NCI-H82 (cell line): ENCODE measurements around the gene PNPLA7.
"Not testable (repeated sequence)": the region's sequence is repeated elsewhere in the genome, so short reads cannot be mapped to it uniquely, and the experiment has no call there.

Source experiments
- DNase-seq: peaks from one replicate; lab custom pipeline; 2025; lab: John Stamatoyannopoulos, UW

PNPLA7 gene

DNA sequence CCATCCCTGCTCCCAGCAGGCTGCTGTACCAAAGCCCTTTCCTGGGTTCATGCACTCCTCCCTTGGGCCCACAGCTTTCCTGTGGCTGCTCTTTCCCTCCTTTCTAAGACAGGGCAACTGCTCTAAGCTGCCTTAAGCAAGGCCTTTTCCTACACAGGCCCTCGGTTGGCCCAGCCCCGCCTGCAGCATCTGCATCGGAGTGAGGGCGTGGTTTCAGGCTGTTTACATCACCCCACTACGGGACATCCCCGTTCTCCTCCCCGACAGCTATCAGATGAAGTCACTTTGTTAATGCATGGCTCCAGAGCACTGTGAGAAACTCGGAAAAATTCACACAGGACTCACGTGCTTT is 25.1 kb upstream of the PNPLA7 start:
- DNase-seq = no peak

DNA sequence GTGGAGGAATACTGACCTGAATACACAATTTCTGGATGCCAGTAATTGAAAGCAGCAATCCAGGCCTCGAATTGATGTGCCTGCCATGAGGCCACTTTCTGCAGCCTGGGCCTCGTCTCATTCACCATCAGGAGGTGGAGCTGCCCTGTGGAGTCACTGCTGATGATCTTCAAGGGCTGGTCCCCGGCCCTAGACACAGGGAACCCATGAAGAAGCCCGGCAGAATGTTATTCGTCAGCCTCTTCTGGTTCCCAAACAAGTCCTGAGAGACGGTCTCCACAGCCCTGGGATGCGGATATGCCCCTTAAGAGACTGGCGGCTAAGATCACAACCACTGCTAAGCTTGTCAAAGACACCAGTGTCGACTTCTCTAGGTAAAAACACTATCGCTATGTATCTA is 24.0 kb upstream of the PNPLA7 start:
- no peak for DNase-seq

- no peak for DNase-seq
Measured at GRCh38 chr9:137570566-137570965, 20.4 kb upstream of the PNPLA7 start.

DNA sequence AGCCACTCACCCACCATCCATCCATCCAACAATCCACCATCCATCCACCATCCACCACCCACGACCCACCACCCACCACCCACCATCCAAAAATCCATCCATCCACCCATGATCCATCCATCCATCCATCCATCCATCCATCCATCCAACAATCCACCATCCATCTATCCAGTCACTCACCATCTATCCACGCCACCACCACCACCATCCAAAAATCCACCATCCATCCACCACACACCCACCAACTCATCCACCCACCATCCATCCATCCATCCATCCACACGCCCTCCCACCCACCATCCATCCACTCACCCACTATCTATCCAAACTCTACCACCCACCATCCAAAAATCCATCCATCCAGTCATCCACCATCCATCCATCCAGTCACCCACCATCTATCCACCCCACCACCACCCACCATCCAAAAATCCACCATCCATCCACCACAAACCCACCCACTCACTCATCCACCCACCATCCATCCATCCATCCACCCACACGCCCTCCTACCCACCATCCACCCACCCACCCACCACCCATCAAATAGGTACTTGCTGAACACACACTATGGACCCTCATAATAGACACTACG is 19.5 kb upstream of the PNPLA7 start:
- no peak for DNase-seq

- DNase-seq = not testable (repeated sequence)
Measured at GRCh38 chr9:137568445-137568844, 18.2 kb upstream of the PNPLA7 start.

DNA sequence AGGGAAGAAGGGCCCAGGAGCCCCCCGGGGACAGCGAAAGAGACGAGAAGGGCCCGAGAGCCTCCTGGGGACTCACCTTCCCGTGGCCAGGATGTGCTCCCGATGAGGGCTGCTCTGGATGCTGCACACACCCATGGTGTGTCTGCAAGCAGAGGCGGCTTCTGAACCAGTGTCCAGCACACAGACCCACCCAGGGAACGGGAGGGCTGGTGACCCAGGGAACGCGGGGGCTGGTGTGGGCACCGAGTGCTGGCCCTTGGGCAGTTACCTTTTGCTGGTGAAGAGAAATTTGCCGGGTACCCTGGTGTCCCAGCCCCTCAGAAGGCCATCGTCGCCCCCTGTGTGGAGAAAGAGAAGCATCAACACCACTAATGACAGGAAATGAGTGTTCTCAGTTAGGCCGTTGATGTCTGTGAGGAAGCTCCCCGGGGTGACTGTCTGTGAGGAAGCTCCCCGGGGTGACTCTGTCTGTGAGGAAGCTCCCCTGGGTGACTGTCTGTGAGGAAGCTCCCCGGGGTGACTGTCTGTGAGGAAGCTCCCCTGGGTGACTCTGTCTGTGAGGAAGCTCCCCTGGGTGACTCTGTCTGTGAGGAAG is 14.7 kb upstream of the PNPLA7 start:
- DNase-seq = no peak

DNA sequence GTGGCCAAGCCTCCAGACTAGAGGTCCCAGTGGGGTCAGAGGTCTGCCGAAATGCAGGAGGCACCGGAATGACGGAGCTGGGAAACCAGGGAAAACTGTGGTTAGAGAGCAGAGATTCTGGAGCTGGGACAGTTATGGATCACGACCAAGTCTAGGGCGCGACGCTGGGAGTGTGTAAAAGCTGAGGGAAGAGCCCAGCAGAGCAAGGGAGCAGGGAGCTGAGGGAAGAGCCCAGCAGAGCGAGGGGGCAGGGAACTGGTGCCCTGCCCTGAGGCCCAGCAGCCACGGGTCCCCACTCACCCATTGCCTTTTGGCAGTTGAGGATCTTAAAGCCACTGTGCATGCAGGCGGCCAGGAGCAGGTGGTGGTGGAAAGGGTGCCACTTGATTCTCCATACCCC is 13.9 kb upstream of the PNPLA7 start:
- DNase-seq = no peak

DNA sequence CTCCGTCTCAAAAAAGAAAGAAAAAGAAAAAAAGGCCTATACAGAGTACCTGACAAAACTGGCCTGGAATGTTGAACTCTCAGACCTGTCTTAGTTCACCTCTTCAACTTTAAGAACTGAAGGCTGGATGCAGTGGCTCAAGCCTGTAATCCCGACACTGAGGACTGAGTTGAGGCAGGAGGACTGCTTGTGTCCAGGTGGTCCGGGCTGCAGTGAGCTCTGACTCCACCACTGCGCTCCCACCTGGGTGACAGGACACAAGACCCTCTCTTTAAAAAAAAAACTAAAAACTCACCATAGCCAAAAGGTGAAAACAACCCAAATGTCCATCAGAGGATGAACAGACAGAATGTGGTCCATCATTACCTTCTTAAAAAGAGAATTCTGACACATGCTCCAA is 7.9 kb upstream of the PNPLA7 start:
- no peak for DNase-seq

DNA sequence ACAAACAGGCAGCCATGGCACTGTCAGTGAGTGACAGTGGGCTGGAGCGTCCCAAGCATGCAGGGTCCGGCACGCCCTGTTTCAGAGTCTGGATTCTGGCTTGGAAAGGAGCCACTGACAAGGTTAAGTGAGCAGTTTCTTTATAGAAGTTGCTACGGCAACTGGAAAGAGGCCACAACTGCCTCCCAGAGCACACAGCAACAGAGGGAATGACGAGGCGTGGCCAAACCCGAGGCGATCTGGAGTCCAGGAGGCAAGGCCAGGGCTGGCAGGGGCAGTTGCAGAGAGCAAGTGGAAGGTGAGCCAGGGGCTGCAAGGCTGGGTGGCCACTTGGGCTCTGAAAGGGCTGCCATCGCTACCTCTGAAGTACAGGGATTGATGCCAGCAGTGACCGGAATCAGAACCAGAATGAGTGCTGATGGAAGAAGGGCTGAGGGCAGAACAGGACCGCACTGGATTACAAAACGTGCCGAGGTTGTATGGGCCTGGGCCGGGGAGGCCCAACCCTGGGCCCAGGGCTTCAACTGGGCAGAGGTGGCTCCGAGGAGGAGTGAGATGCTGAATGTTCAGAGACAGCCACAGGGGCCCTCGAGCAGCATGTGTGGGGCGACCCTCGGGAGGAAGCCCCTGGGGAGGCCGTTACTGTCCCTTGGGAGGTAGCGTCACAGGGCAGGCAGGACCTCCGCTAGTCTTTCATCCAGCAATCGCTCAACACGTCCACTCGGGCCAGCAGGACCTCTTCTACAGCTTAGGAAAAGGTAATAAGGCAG is 6.1 kb upstream of the PNPLA7 start:
- DNase-seq = no peak

DNA sequence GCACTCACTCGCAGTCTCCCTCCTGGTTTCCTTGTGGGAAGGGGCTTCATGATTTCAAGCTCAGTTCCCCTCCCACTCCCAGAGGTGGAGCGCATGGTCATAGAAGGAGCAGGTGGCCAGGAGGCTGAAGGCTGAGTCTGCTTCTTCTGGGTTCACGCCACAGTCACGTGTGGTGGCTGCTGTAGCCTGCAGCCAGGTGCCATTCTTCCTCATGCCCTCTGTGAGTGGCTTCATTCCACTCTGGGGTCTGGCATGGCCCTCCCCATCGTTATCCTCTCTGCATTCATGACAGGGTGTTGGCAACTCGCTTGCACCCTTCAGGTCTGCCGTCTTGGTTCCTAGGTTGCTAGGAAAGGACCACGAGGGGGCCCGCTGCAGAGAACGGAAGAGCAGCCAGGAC is 5.0 kb upstream of the PNPLA7 start:
- no peak for DNase-seq

GRCh38 chr9:137554349-137554748 is 4.1 kb upstream of the PNPLA7 start:
- DNase-seq = no peak

GRCh38 chr9:137553654-137554053 is 3.5 kb upstream of the PNPLA7 start:
- not testable (repeated sequence) for DNase-seq

GRCh38 chr9:137552022-137552768 is 2.0 kb upstream of the PNPLA7 start:
- peak; percentile 50 for DNase-seq

- peak; percentile 97 for DNase-seq
Measured at GRCh38 chr9:137551264-137552021, 1.2 kb upstream of the PNPLA7 start, which contains the start of gene MRPL41. TSS of gene MRPL41 (plus strand) at chr9:137551879. CDS start at chr9:137552082, 203 bp downstream.

DNA sequence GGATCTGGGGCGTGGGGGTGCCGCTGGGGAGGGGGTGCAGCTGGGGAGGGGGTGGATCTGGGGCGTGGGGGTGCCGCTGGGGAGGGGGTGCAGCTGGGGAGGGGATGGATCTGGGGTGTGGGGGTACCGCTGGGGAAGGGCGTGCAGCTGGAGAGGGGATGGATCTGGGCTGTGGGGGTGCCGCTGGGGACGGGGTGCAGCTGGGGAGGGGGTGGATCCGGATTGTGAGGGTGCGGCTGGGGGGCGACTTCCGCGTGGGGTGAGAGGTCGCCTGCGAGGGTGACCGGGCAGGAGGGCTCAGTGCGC is 709 bp upstream of the PNPLA7 start:
- DNase-seq = not testable (repeated sequence)

- no peak for DNase-seq
Measured at GRCh38 chr9:137547687-137548543, 2.3 kb downstream of the PNPLA7 start.

GRCh38 chr9:137545123-137545522 is 5.1 kb downstream of the PNPLA7 start:
- DNase-seq = no peak

- no peak for DNase-seq
Measured at GRCh38 chr9:137544176-137544760, 5.9 kb downstream of the PNPLA7 start.

DNA sequence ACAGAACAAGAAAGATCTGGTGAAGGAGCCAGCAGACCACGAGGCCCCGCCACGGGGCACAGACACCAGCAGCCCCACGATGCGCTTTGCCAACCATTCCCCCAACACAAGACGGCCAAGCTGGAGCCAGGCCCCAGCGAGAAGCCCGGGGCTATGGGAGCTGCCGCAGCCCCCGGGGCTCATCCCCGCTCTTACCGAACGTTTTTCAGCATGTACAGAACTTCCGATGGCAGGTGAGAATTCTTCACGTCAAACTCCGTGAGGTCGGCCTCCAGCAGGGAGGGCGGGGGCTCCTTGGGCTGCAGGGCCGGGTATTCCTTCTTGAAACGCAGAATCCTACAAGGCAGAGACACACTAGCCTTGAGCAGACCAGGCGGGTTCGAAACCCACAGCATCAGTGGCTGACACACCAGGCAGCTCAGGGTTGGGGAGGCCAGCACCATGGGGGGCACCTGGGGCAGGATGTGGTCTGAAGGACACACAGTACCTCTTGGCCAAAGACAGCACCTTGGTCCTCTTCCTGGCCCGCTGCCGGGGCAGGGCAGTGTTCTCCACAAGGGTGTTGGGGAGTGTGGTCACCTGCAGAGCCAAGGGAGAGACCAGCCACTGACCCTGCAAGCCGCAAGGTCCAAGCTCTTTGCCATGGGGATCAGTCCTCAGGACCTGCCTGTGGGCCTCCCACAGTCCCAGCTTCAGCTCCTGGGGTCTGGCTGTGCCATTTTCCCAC is 6.8 kb downstream of the PNPLA7 start:
- no peak for DNase-seq

- DNase-seq = no peak
Measured at GRCh38 chr9:137542486-137542885, 7.7 kb downstream of the PNPLA7 start.
